AG10803 (cell line): Measurements from ENCODE around the gene RNF175.

ENCODE experiments used
- DNase-seq: peaks from one replicate; pipeline ENCODE4 v3.0.0; 2010; ENCODE audit warnings: low read depth
- H3K4me3 ChIP-seq: 2 replicates; pipeline ENCODE4 v1.5.1; 2011; ENCODE audit warnings: mild to moderate bottlenecking, low read length, control low read depth
- TF ChIP-seq, protein P1 (sequence below): conservative IDR thresholded peaks from 2 replicates; pipeline ENCODE4 v1.5.1; 2011; ENCODE audit warnings: mild to moderate bottlenecking, low read length, control low read depth, inconsistent platforms

Gene RNF175

DNA sequence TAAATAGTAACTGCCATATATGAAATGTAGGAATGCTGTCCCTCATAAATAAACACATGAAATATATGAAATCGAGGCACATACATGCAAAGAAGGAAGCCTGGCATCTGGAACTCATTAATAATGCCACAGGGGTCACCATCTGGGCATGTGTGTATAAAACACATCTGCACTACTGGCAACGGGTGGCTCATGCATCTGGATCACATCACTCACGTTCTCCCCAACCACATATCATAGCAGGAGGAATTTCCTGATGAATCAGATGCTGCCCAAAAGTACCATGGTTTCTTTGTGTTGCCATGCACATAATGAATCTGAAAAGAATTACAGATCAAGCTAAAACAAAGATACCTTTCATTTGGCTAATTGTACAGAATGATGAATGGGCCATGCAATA is 28.6 kb downstream of the RNF175 start:
- peak; percentile 89 for DNase-seq
- TF ChIP-seq, protein P1, sequence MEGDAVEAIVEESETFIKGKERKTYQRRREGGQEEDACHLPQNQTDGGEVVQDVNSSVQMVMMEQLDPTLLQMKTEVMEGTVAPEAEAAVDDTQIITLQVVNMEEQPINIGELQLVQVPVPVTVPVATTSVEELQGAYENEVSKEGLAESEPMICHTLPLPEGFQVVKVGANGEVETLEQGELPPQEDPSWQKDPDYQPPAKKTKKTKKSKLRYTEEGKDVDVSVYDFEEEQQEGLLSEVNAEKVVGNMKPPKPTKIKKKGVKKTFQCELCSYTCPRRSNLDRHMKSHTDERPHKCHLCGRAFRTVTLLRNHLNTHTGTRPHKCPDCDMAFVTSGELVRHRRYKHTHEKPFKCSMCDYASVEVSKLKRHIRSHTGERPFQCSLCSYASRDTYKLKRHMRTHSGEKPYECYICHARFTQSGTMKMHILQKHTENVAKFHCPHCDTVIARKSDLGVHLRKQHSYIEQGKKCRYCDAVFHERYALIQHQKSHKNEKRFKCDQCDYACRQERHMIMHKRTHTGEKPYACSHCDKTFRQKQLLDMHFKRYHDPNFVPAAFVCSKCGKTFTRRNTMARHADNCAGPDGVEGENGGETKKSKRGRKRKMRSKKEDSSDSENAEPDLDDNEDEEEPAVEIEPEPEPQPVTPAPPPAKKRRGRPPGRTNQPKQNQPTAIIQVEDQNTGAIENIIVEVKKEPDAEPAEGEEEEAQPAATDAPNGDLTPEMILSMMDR = no peak
- no peak overlapping the region for H3K4me3 ChIP-seq

DNA sequence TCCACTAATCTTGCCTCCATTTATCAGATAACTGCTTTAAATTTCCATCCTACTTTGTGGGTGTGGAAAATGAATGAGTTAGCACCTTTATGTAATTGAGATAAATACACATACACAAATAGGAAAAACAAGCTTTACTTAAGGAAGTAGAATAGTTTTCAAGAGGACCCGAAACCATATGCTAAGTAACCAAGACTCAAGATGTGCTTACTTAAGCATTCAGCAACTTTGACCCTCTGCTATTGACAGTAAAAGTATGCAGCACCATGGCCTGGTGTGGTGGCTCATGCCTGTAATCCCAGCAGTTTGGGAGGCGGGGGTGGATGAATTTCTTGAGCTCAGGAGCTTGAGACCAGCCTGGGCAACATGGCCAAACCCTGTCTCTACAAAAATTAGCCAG is 29.9 kb downstream of the RNF175 start:
- H3K4me3 ChIP-seq = no peak overlapping the region
- TF ChIP-seq, protein P1 = no peak
- no peak for DNase-seq

DNA sequence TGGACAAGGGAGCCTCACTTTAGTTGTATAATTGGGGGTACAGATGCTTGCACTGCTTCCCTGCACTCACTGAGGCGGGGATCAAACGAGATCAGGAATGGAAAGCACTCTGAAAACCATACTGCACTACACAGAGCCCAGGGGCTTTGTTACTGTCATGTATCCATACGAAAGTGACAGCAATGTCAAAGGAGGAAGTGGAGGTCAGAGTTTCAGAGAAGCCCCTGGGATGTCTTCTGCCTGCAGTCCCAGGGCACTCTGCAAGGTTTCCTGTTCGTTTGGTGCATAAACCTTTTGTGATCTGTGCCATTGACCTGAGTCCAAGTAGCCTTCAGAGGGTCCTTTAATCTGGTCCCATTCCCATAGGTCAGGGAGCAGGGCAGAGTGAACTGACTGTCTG is 31.2 kb downstream of the RNF175 start:
- DNase-seq = no peak
- TF ChIP-seq, protein P1 = no peak
- no peak overlapping the region for H3K4me3 ChIP-seq

DNA sequence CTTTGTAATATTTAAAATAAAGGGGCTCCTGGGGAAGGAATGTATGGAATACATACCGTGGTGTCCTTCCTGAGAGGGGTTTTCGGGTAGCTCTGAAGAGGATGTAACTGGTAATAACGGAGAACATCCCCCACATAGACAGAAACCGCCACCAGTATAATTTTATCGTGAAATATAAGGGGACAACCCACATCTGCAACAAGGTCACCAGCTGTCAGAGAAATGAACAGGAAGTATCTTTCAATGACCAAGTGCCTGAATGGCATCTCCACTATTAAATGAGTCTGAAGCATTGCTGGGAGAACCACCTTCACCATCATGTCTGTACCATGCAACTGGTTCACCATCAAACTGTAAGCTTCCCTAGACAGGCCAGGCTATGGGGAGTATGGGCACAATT is 31.7 kb downstream of the RNF175 start:
- DNase-seq = no peak
- TF ChIP-seq, protein P1 = no peak
- H3K4me3 ChIP-seq = no peak overlapping the region

DNA sequence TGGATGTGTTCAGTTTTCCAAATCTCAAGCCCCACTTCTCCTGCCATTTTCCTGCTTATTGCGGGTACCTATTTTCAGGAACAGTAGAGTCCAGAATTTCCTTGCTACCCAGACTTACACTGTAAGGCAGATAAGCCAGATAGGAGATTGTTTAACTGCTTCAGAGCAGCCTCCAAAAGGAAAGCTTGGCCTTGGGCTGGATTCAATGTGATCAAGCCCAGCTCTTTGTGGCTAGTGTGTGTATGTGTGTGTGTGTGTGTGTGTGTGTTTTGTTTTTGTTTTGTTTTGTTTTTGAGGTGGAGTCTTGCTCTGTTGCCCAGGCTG is 34.0 kb downstream of the RNF175 start:
- TF ChIP-seq, protein P1 = no peak
- no peak overlapping the region for H3K4me3 ChIP-seq
- DNase-seq = no peak

DNA sequence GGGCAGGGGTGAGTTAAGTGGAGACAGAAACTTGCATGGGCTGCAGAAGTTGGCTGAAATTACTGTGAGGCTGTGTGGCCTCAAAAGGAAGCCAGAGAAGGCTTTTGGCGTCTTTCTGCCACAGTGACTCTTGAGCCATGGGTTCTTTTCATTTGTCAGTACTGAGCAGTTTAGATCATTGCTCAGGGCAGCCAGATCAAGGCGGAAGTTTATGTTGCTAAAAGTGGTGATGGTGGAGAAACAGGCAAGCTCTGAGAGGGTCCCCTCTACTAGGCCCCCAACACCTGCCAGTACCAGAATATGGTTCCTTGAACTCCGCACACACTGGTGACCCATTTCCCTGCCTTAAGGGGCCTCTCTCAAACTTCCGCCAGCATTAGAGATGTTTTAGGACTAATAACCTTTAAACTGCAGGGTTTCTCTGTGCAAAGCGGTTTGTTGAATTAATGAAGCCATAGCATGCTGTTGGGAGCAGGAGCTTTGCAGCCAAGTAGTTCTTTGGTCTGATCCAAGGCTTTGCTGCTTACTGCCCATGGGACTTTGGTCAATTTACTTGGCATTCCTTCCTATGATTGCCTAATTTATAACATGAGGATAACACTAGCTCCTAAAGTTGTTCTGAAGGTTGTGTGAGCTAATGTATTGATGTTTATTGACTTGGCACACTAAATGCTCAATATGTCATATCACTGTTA is 34.5 kb downstream of the RNF175 start:
- TF ChIP-seq, protein P1 = no peak
- DNase-seq = no peak
- H3K4me3 ChIP-seq = no peak overlapping the region

DNA sequence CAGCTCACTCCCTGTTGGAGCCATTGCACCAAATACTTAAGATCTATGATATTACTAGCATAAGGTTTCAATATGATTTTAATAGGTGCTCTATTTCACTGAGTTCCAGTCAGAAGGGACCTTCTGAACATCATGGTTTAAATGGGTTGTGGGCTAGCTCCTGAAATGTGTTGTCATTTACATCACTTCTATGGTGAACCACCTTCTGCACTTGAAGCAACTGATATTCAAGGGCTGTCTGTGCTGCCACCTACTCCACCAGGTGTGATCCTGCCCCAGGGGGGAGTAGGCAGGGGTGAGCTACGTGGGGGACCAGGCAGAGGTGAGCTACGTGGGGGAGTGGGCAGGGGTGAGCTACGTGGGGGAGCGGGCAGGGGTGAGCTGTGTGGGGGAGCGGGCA is 35.2 kb downstream of the RNF175 start:
- no peak overlapping the region for H3K4me3 ChIP-seq
- DNase-seq = no peak
- TF ChIP-seq, protein P1 = no peak
